ENCODE results near the gene SLC12A5.
A peak's percentile ranks its signal among the peaks of the same experiment; 100 is the strongest.

The SLC12A5 gene

DNA sequence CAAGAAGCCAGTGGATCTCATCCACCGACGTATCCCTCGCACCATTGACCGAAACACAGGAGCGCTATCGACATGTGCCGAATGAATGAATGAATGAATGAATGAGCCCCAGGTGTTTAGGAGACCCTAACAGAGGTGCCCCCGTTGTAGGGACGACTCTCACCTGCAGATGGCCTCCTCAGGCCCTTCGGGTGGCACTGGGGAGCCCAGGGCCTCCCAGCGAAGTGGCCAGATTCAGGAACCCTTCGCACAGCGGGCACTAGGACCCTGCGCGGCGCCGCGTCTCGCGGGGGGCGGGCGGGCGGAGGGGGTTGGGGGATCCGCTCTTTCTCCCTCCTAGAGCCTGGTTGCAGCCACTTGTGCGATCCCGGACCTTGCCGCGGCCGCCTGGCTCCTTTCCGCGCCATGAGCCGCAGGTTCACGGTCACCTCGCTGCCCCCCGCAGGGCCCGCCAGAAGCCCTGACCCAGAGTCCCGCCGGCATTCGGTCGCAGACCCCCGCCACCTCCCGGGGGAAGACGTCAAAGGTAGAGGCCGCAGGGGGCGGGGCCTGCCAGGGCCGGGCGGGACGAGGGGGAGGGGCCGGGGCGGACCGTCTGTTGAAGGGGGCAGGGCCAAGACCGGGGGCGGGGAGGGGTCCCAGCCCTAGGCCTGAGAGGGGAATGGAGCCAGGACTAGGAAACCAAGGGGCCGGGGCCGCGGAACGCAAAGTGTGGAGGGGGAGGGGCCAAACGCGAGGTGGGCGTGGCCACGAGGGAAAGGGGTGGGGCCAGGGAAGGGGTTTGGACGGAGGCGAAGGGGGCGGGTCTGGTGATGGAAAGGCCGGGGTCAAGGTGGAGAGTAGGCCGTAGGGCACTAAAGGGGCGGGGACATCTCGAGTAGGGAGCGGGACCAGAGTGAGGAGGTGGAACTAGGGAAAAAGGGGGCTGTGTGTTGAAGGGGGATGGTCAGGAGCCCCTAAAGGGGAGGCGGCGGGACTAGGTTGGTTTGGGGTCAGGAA, 7.4 kb upstream of the SLC12A5 start:
- TF ChIP-seq POLR2AphosphoS5 (IDR thresholded peaks at IDR 0.05; ENCODE audit: low read depth, low read length) = no peak
- TF ChIP-seq SIN3A (IDR thresholded peaks at IDR 0.05; ENCODE audit: borderline replicate concordance, insufficient read depth, low read length) = no peak
- peak; percentile 29 for TF ChIP-seq FOXP2 (optimal IDR thresholded peaks at IDR 0.05; ENCODE audit: borderline replicate concordance, extremely low read depth, extremely low read length, insufficient read depth)

DNA sequence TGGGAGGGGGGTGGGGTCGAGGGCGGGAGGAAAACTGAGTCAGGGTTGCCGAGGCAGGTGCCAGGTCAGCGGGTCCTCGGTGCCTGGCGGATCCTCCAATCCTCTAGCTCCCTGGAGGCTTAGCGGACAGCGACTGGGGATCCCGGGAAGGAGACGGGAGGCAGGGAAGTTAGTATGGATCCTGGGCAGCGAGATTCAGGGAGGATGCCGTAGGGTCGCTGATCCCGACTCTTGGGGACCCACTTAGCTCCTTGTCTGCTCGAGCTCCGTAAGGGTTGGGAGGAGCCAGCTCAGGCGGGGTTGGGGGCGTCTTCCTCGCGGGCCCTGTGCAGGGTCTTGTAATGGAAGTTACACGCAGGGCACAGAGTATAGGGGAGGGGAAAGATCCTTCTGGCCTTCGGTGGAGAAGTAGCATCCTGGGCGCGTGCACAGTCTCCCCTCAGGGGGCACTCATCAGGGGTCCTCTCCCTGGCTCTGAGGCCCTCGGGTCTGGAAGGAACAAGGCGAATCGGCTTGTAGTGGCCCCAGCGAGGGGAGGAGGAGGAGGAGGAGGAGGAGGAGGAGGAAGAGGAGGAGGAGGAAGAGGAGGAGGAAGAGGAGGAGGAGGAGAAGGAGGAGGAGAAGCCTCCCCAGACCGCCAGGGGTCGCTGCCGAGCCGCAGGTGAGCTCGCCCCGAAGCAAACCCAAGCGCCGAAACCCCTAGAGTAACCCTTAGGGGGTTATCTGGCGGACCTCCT, 6.4 kb upstream of the SLC12A5 start:
- TF ChIP-seq, protein P1, sequence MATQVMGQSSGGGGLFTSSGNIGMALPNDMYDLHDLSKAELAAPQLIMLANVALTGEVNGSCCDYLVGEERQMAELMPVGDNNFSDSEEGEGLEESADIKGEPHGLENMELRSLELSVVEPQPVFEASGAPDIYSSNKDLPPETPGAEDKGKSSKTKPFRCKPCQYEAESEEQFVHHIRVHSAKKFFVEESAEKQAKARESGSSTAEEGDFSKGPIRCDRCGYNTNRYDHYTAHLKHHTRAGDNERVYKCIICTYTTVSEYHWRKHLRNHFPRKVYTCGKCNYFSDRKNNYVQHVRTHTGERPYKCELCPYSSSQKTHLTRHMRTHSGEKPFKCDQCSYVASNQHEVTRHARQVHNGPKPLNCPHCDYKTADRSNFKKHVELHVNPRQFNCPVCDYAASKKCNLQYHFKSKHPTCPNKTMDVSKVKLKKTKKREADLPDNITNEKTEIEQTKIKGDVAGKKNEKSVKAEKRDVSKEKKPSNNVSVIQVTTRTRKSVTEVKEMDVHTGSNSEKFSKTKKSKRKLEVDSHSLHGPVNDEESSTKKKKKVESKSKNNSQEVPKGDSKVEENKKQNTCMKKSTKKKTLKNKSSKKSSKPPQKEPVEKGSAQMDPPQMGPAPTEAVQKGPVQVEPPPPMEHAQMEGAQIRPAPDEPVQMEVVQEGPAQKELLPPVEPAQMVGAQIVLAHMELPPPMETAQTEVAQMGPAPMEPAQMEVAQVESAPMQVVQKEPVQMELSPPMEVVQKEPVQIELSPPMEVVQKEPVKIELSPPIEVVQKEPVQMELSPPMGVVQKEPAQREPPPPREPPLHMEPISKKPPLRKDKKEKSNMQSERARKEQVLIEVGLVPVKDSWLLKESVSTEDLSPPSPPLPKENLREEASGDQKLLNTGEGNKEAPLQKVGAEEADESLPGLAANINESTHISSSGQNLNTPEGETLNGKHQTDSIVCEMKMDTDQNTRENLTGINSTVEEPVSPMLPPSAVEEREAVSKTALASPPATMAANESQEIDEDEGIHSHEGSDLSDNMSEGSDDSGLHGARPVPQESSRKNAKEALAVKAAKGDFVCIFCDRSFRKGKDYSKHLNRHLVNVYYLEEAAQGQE (IDR thresholded peaks at IDR 0.05; ENCODE audit: insufficient read depth in 1 of 2, low read depth in 2 of 2, low read length in 2 of 2) = 0 out of 4 replicates have a peak, but pooled peaks of 1 of the 2 experiments have one; percentile 32
- TF ChIP-seq TAF1 (IDR thresholded peaks at IDR 0.05; ENCODE audit: borderline replicate concordance, insufficient read depth, low read length) (no peak), FOXP2 (optimal IDR thresholded peaks at IDR 0.05; ENCODE audit: borderline replicate concordance, extremely low read depth, extremely low read length, insufficient read depth) (no peak)

DNA sequence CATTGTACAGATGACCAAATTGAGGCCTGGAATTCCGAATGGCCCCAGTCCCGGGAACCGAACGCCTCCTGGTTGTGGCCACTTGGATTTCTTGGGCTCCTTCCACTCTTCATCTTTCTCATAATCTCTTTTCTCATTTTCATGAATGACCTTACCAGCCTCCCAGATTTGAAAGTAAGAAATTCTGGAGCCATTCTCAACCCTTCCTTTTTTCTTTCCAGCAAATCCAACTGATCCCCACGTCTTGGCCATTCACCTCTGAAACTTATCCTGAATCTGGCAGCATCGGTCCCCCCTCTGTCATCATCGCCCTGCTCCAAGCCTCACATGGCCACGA, 5.9 kb upstream of the SLC12A5 start:
- TF ChIP-seq SIN3A (IDR thresholded peaks at IDR 0.05; ENCODE audit: borderline replicate concordance, insufficient read depth, low read length) (no peak), TAF1 (IDR thresholded peaks at IDR 0.05; ENCODE audit: borderline replicate concordance, insufficient read depth, low read length) (no peak), FOXP2 (optimal IDR thresholded peaks at IDR 0.05; ENCODE audit: borderline replicate concordance, extremely low read depth, extremely low read length, insufficient read depth) (no peak), POLR2AphosphoS5 (IDR thresholded peaks at IDR 0.05; ENCODE audit: low read depth, low read length) (no peak)
- TF ChIP-seq, protein P1 (IDR thresholded peaks at IDR 0.05; ENCODE audit: insufficient read depth in 1 of 2, low read depth in 2 of 2, low read length in 2 of 2) = no peak

DNA sequence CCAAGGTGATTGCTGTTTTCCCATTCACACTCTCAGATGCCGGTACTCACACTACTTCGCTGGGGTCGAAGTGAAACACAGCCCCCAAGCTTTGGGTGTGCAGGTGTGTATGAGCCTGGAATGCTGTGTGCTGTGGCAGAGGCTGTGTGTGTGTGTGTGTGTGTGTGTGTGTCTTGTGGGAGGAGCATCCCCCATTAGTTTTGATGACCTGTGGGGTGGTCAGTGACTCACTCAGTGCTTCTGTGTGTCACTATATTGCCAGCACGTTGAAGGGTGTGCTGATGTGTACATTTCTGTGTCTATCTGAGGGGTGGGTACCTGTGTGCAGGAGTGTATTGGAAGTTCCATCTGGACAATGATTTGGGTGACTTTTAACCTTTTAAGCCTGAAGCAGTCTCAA, 5.0 kb upstream of the SLC12A5 start:
- TF ChIP-seq POLR2AphosphoS5 (IDR thresholded peaks at IDR 0.05; ENCODE audit: low read depth, low read length) = no peak
- no peak for TF ChIP-seq FOXP2 (optimal IDR thresholded peaks at IDR 0.05; ENCODE audit: borderline replicate concordance, extremely low read depth, extremely low read length, insufficient read depth)
- TF ChIP-seq, protein P1 (IDR thresholded peaks at IDR 0.05; ENCODE audit: insufficient read depth in 1 of 2, low read depth in 2 of 2, low read length in 2 of 2) = no peak
- no peak for TF ChIP-seq TAF1 (IDR thresholded peaks at IDR 0.05; ENCODE audit: borderline replicate concordance, insufficient read depth, low read length)
- no peak for TF ChIP-seq SIN3A (IDR thresholded peaks at IDR 0.05; ENCODE audit: borderline replicate concordance, insufficient read depth, low read length)

DNA sequence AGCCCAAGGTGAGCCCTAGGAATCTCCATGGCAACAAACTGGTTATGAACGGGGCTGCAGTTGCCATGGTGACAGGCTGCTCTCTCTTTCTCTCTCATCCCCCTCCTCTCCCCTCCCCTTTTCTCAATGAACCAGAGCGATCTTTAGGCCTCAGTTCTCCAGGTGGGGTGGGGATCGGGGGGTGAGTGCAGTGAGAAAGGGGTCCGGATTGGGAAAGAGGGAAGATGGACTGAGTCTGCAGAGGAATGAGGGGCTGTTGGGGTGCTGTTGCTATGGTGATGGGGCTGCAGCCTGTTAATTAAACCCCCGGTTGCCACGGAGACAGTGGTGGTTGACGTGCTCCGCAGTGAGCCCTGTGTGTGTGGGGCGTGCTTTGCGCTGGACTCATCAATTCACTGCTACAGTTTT, 3.6 kb upstream of the SLC12A5 start:
- TF ChIP-seq POLR2AphosphoS5 (IDR thresholded peaks at IDR 0.05; ENCODE audit: low read depth, low read length) (no peak), FOXP2 (optimal IDR thresholded peaks at IDR 0.05; ENCODE audit: borderline replicate concordance, extremely low read depth, extremely low read length, insufficient read depth) (no peak), SIN3A (IDR thresholded peaks at IDR 0.05; ENCODE audit: borderline replicate concordance, insufficient read depth, low read length) (no peak), TAF1 (IDR thresholded peaks at IDR 0.05; ENCODE audit: borderline replicate concordance, insufficient read depth, low read length) (no peak)
- TF ChIP-seq, protein P1 (IDR thresholded peaks at IDR 0.05; ENCODE audit: insufficient read depth in 1 of 2, low read depth in 2 of 2, low read length in 2 of 2) = no peak
